B cell (primary cell): Measurements from ENCODE around the gene FAXC. TPM values are rescaled to one million over a fixed set of nuclear protein-coding genes. Genes with fewer than 3 reads are reported as not detected.

Experiments used
- ATAC-seq: fragments of 200-7000 bp; cut with Tn5 transposase; one replicate; pipeline ENCODE4 v1.10.0; 2021; ENCODE audit warnings: low read depth, mild to moderate bottlenecking, moderate number of reproducible peaks, moderate library complexity
- CTCF ChIA-PET: fragments of 350-600 bp; sonication (Branson Sonifier 250); formaldehyde crosslinking; loops from one replicate; lab custom pipeline; 2021; ENCODE audit warnings: antibody characterized with exemption, inconsistent platforms; lab: Charles Lee
- POLR2A ChIA-PET: fragments of 350-600 bp; sonication (Branson Sonifier 250); formaldehyde crosslinking; loops from one replicate; lab custom pipeline; 2021; ENCODE audit warnings: antibody characterized with exemption; lab: Charles Lee
- DNase-seq: peaks from one replicate; pipeline ENCODE4 v3.0.0; 2013
- H2AFZ ChIP-seq: 2 replicates; pipeline ENCODE4 v1.6.1; 2012; ENCODE audit warnings: mild to moderate bottlenecking, low read depth, low read length; ENCODE audit not compliant: insufficient read depth, poor library complexity, severe bottlenecking
- H3K27ac ChIP-seq, 2 donors: 1 replicate in 1 of 2; 2 replicates in 1 of 2; pipeline ENCODE4 v1.5.1; 2012 to 2013; ENCODE audit warnings: low read length in 2 of 2, mild to moderate bottlenecking in 2 of 2, moderate library complexity in 1 of 2
- H3K27me3 ChIP-seq, 4 experiments: fragments of 200-600 bp in 1 of 4; sonication (generic) in 1 of 4; replicated peaks in 1 of 4; 1 replicate in 2 of 4; 2 replicates in 2 of 4; pipeline versions ENCODE4 v1.6.1 to v1.7.0; 2013 to 2016; ENCODE audit warnings: low read length in 3 of 4, mild to moderate bottlenecking in 2 of 4, mixed read lengths in 1 of 4, moderate library complexity in 1 of 4; ENCODE audit not compliant: insufficient read depth in 4 of 4, control insufficient read depth in 3 of 4; ENCODE audit errors: control extremely low read depth in 1 of 4
- H3K36me3 ChIP-seq, 2 experiments: replicated peaks in 1 of 2; 1 replicate in 1 of 2; 2 replicates in 1 of 2; pipeline versions ENCODE4 v1.6.1 to v1.7.1; 2013; ENCODE audit warnings: low read length in 1 of 2; ENCODE audit not compliant: insufficient read depth in 2 of 2, control insufficient read depth in 1 of 2; ENCODE audit errors: control extremely low read depth in 1 of 2, extremely low read depth in 1 of 2
- H3K4me1 ChIP-seq, 2 donors: fragments of 200-600 bp in 1 of 2; sonication (generic) in 1 of 2; 1 replicate in 1 of 2; 2 replicates in 1 of 2; pipeline versions ENCODE4 v1.5.1 to v1.6.1; 2013 to 2017; ENCODE audit warnings: low read length in 2 of 2; ENCODE audit not compliant: control insufficient read depth in 2 of 2, insufficient read depth in 2 of 2
- H3K4me2 ChIP-seq: replicated peaks from 2 replicates; pipeline ENCODE3; 2012; ENCODE audit warnings: mild to moderate bottlenecking, low read depth, low read length; ENCODE audit not compliant: poor library complexity, severe bottlenecking
- H3K4me3 ChIP-seq, 5 experiments: fragments of 200-600 bp in 1 of 5; sonication (generic) in 1 of 5; 1 replicate in 3 of 5; 2 replicates in 2 of 5; pipeline versions ENCODE4 v1.5.1 to v1.7.0; 2011 to 2016; ENCODE audit warnings: low read length in 4 of 5, mild to moderate bottlenecking in 4 of 5, low read depth in 2 of 5, control low read depth in 1 of 5, moderate library complexity in 1 of 5; ENCODE audit not compliant: insufficient read depth in 1 of 5; ENCODE audit errors: control extremely low read depth in 1 of 5, extremely low read depth in 1 of 5
- H3K79me2 ChIP-seq: fragments of 200-600 bp; sonication (generic); one replicate; pipeline ENCODE4 v1.6.0; 2016; ENCODE audit warnings: low read length; ENCODE audit not compliant: control insufficient read depth, insufficient read depth
- H3K9ac ChIP-seq: fragments of 200-600 bp; sonication (generic); 2 replicates; pipeline ENCODE4 v1.6.1; 2017; ENCODE audit warnings: mild to moderate bottlenecking, low read length, moderate library complexity
- H3K9me3 ChIP-seq, 3 donors: one replicate each; pipeline versions ENCODE4 v1.6.1 to v1.7.1; 2013; ENCODE audit warnings: low read length in 2 of 3; ENCODE audit not compliant: control insufficient read depth in 2 of 3, insufficient read depth in 1 of 3; ENCODE audit errors: control extremely low read depth in 1 of 3
- H4K20me1 ChIP-seq: 2 replicates; pipeline ENCODE4 v1.6.0; 2012; ENCODE audit warnings: mild to moderate bottlenecking, low read length; ENCODE audit not compliant: insufficient read depth, control insufficient read depth, poor library complexity, severe bottlenecking
- H3K27ac Mint-ChIP-seq: one replicate; pipeline ENCODE4 v1.8.0; 2021; ENCODE audit warnings: mixed read lengths
- H3K27me3 Mint-ChIP-seq: one replicate; pipeline ENCODE4 v1.8.0; 2021; ENCODE audit warnings: mixed read lengths
- H3K4me1 Mint-ChIP-seq: one replicate; pipeline ENCODE4 v1.8.0; 2021; ENCODE audit warnings: mixed read lengths
- H3K4me3 Mint-ChIP-seq: one replicate; pipeline ENCODE4 v1.8.0; 2021; ENCODE audit warnings: mixed read lengths
- H3K9me3 Mint-ChIP-seq: one replicate; pipeline ENCODE4 v1.8.0; 2022; ENCODE audit warnings: mixed read lengths; ENCODE audit not compliant: insufficient read depth
- CTCF ChIP-seq: fragments of 200-600 bp; IDR thresholded peaks from one replicate; pipeline ENCODE4 v1.8.0; 2022; ENCODE audit warnings: antibody characterized with exemption, mild to moderate bottlenecking
- EZH2 ChIP-seq: IDR thresholded peaks from 2 replicates; pipeline ENCODE4 v1.6.1; 2012; ENCODE audit warnings: borderline replicate concordance, low read depth, mild to moderate bottlenecking, moderate library complexity, low read length; ENCODE audit not compliant: insufficient read depth, poor library complexity, severe bottlenecking
- WGBS: methylation state at CpG from one replicate; pipeline ENCODE4 v1.1.5; 2013; ENCODE audit warnings: missing lambda C conversion rate; ENCODE audit not compliant: insufficient coverage; 5-methylcytosine and 5-hydroxymethylcytosine counted together
- intact Hi-C: fragments of 100-400 bp; cut with micrococcal nuclease; formaldehyde crosslinking; loops from one replicate; pipeline ENCODE4 v1.10.0; 2022
- polyA plus RNA-seq: library from polyadenylated mRNA; depleted of rRNA; stranded (reverse); fragments of >200 nt; gene quantifications from 2 replicates; pipeline ENCODE4 v1.2.3, GENCODE V29; 2012
- total RNA-seq, 2 donors: library from RNA; stranded (reverse); fragments of 120-200 nt in 1 of 2; gene quantifications; 1 replicate in 1 of 2; 2 replicates in 1 of 2; pipeline versions ENCODE4 v1.2.3 to v1.2.4, GENCODE V29; 2013 to 2022

The FAXC gene
- total and polyA plus RNA-seq, 2 donors (not counting 1 experiment from before 2014, with no cell fraction given) = not detected

DNA sequence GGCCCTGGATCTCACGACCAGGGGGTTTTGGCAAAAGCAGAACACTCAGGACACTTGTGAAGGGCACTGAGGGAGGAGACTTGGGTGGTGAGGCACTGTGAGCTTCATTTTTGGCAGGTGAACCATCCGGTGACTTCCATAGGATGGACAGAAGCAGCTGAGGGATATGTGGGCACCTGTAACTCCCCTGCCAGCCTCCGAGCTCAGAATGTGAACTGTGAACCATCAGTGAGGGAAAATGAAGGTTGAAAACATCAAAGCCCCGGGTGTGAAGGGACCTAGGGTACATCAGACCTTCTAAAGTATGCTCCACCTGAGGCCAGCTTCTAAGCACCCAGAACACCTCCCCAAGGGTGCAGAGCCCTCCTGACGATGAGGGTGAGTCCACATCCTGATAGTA, 53.2 kb downstream of the FAXC start:
- peaks cover 17% of the 10 kb centered on the region for H3K27me3 Mint-ChIP-seq
- peaks cover 0 to 3% (median 0%) of the 10 kb centered on the region in 3 donors for H3K9me3 ChIP-seq
- H3K9ac ChIP-seq = no peak overlapping the region
- intact Hi-C loops = no loop called here
- ChIA-PET POLR2A (no interaction called here), CTCF (no interaction called here)
- no peak overlapping the region for H3K4me2 ChIP-seq
- TF ChIP-seq EZH2 (no peak), CTCF (no peak)
- WGBS = 98% methylated on average over 4 of the region's 5 CpGs
- ATAC-seq = no peak
- H3K4me3 Mint-ChIP-seq = no peak overlapping the region
- H4K20me1 ChIP-seq = no peaks in the 10 kb centered on the region
- no peak overlapping the region for H2AFZ ChIP-seq
- H3K9me3 Mint-ChIP-seq = no peaks in the 10 kb centered on the region
- H3K27ac Mint-ChIP-seq = no peak overlapping the region
- no peak overlapping the region for H3K4me3 ChIP-seq
- peaks cover 0 to 13% (median 0%) of the 10 kb centered on the region in 4 experiments for H3K27me3 ChIP-seq
- H3K4me1 ChIP-seq = no peaks in the 10 kb centered on the region
- H3K27ac ChIP-seq = no peak overlapping the region
- H3K36me3 ChIP-seq = no peaks in the 10 kb centered on the region
- no peaks in the 10 kb centered on the region for H3K79me2 ChIP-seq
- DNase-seq = no peak
- no peaks in the 10 kb centered on the region for H3K4me1 Mint-ChIP-seq

- ChIA-PET POLR2A (no interaction called here), CTCF (no interaction called here)
- no peak overlapping the region for H3K4me3 ChIP-seq
- H3K27me3 ChIP-seq = peaks cover 0 to 13% (median 0%) of the 10 kb centered on the region in 4 experiments
- no peak overlapping the region for H3K4me2 ChIP-seq
- no peak overlapping the region for H3K27ac Mint-ChIP-seq
- H3K27me3 Mint-ChIP-seq = peaks cover 17% of the 10 kb centered on the region
- no peak for ATAC-seq
- WGBS = 88% methylated on average over 2 of the region's 3 CpGs
- no peak overlapping the region for H3K9ac ChIP-seq
- peaks cover 0 to 3% (median 0%) of the 10 kb centered on the region in 3 donors for H3K9me3 ChIP-seq
- TF ChIP-seq EZH2 (no peak), CTCF (no peak)
- H3K27ac ChIP-seq = no peak overlapping the region
- no peaks in the 10 kb centered on the region for H3K4me1 ChIP-seq
- no peaks in the 10 kb centered on the region for H3K9me3 Mint-ChIP-seq
- intact Hi-C loops = no loop called here
- no peaks in the 10 kb centered on the region for H3K4me1 Mint-ChIP-seq
- DNase-seq = no peak
- no peaks in the 10 kb centered on the region for H3K36me3 ChIP-seq
- no peak overlapping the region for H3K4me3 Mint-ChIP-seq
- H3K79me2 ChIP-seq = no peaks in the 10 kb centered on the region
- H4K20me1 ChIP-seq = no peaks in the 10 kb centered on the region
- H2AFZ ChIP-seq = no peak overlapping the region
These were observed 54.2 kb downstream of the FAXC start for GRCh38 chr6:99295276-99295675.
